ENCODE data around the gene PLEKHM3. TPM values are rescaled to one million over a fixed set of nuclear protein-coding genes. Genes with fewer than 3 reads are reported as not detected.
A peak's percentile ranks its signal among the peaks of the same experiment; 100 is the strongest.

The PLEKHM3 gene
- total and polyA plus RNA-seq, 2 of the 13 experiments (the other 11 are each of a cell fraction or from before 2014, with no cell fraction given) = 4.5 to 4.7 TPM

- TF ChIP-seq ETV5 (CRISPR knock-in tag; IDR thresholded peaks at IDR 0.05; ENCODE audit: borderline replicate concordance) (peak; percentile 84; the same call in 1 of the 2 replicates), PBX2 (CRISPR knock-in tag; IDR thresholded peaks at IDR 0.05) (no peak; the same call in 1 of the 2 replicates), PCBP1 (IDR thresholded peaks at IDR 0.05; ENCODE audit: borderline replicate concordance, low read depth, low read length) (no peak), POGZ (CRISPR knock-in tag; IDR thresholded peaks at IDR 0.05) (peak; percentile 89), ZNF747 (CRISPR knock-in tag; IDR thresholded peaks at IDR 0.05; ENCODE audit: borderline replicate concordance) (no peak), AGO2 (optimal IDR thresholded peaks at IDR 0.05; ENCODE audit: low read depth, low read length) (no peak), CCAR2 (optimal IDR thresholded peaks at IDR 0.05; ENCODE audit: low read depth, low read length) (no peak), ZNF543 (CRISPR knock-in tag; IDR thresholded peaks at IDR 0.05) (peak; percentile 34; the same call in 1 of the 2 replicates), RELA (CRISPR knock-in tag; IDR thresholded peaks at IDR 0.05) (no peak), ARNT2 (CRISPR knock-in tag; IDR thresholded peaks at IDR 0.05; ENCODE audit: low read depth) (0 out of 2 replicates have a peak, but pooled peaks have one; percentile 18), SIN3B (IDR thresholded peaks at IDR 0.05; ENCODE audit: low read length) (no peak), ZNF616 (CRISPR knock-in tag; IDR thresholded peaks at IDR 0.05; ENCODE audit: low read depth) (no peak), ISL2 (CRISPR knock-in tag; IDR thresholded peaks at IDR 0.05) (peak; percentile 83), SMAD3 (CRISPR knock-in tag; IDR thresholded peaks at IDR 0.05) (no peak; the same call in 1 of the 2 replicates), SIX4 (CRISPR knock-in tag; IDR thresholded peaks at IDR 0.05) (peak; percentile 92), TAF1 (CRISPR knock-in tag; IDR thresholded peaks at IDR 0.05) (peak; percentile 51; the same call in 1 of the 2 replicates), NFATC3 (CRISPR knock-in tag; IDR thresholded peaks at IDR 0.05) (no peak), ZFP36L2 (CRISPR knock-in tag; IDR thresholded peaks at IDR 0.05) (no peak), JARID2 (CRISPR knock-in tag; IDR thresholded peaks at IDR 0.05; ENCODE audit: insufficient replicate concordance) (peak; percentile 37), ZNF737 (CRISPR knock-in tag; IDR thresholded peaks at IDR 0.05; ENCODE audit: borderline replicate concordance) (no peak), ZNF350 (CRISPR knock-in tag; IDR thresholded peaks at IDR 0.05; ENCODE audit: borderline replicate concordance, low read depth) (peak; percentile 58; the same call in 1 of the 2 replicates), FOXP1 (IDR thresholded peaks at IDR 0.05) (no peak), FOXP1 (CRISPR knock-in tag; IDR thresholded peaks at IDR 0.05) (peak; percentile 75), HNF4A (CRISPR knock-in tag; IDR thresholded peaks at IDR 0.05) (peak; percentile 92), ZNF512B (CRISPR knock-in tag; IDR thresholded peaks at IDR 0.05; ENCODE audit: borderline replicate concordance) (peak; percentile 90; the same call in 1 of the 2 replicates), MAX (IDR thresholded peaks at IDR 0.05) (no peak; the same call in 1 of the 2 replicates), ELF4 (CRISPR knock-in tag; IDR thresholded peaks at IDR 0.05; ENCODE audit: borderline replicate concordance) (no peak), MZF1 (CRISPR knock-in tag; IDR thresholded peaks at IDR 0.05; ENCODE audit: borderline replicate concordance) (no peak)
Observed at GRCh38 chr2:207819839-207820784, 205.2 kb downstream of the PLEKHM3 start (continued).

All from HepG2 (cell line).